Activated CD4-positive, alpha-beta T cell treated with anti-CD3 and anti-CD28 coated beads, Interleukin-10, Interleukin-2, amounts not matched to agents 100 ng/mL and 50 ng/mL, durations not matched to agents 16 hours and 8 hours (primary cell): ENCODE measurements around the gene LRRC75A.

Experiments used
- DNase-seq: peaks from one replicate; pipeline ENCODE4 v3.0.0-alpha.2; 2020

The LRRC75A gene

DNA sequence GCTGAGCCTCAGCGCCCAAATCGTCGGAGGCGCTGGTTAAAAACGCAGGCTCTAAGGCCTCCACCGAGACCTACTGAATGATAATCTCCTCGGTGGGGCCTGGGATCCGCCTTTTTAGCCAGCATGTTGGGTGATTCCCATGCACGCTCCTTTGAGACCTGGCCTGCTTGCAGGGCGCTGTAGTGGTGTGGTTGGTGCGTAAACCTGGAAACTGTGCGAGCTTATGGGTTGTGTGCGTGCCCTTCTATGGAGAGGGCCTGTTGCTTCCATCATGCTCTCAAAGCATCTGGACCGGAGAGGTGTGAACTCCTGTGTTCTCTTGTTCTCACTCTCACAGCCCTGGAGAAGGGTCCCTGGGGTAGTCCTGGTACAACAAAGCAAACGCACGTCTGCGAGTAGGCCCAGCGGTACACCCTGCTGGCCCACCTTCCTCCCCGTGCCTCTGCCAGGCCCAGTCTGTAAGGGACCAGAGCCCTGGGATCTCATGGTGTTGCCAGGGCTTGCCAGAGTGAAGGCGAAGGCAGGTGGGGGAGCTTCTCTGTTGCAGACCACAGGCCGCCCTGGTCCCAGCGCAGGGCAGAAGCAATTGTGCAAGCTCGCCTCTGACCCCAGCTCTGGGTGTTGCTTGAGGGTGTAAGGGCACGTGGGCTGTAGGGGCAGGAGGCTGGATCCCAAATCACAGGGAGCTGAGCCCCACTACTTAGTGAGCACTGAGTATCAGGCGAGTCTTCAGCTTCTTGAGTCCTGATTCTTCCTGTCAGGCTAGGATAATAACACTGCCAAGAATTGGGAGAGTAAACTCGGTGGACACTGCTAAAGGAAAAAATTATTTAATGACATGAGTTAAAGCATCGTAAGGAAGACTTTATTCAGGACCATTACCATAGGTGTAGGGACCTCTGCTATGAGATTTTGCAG, 879 bp upstream of the LRRC75A start:
- DNase-seq = no peak

DNA sequence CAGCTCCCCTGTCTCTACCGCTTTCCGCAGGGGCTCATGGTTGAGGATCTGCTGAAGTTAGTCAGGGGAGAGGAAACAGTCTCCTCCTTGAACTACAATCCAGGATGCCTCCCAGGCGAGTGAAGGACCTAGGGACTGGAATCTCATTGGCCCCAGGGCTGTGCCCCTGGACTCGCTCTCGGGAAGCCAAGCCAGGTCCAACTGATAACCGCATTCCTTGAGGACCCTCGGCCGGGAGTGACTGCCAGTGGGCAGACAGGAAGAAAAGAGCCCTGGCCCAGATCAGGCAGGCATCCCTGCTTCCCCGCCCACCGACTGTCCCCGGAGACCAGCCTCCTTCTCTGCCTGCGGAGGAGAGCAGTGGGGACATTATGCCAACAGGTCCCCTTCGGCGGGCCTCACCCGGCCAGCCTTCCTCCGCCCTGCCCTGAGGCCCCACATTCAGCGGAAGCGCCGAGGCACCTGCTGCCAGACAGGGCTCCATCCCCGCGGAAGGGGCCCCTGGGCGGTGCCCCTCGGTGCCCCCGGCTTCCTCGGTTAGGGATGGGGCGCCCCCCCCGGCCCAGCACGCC, 776 bp downstream of the LRRC75A start:
- DNase-seq = no peak

DNA sequence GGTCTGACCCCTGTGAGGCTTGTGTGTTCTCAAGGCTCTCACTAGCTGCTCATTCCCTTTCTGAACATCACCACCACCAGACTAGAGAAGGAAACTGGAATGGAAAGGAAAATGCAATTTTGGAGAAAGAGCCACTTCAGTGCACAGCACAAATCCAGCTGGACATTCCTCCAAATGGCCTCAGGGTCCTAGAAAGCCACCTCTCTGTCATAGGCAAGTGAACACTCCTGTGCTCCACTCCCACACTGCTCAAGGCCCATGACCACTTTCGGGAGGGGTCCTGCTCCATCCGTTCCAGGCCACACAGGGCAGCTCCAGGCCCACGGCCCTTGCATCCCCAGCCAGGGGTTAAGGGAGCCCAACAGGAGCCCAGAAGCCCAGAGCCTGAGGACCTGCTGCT, 2.6 kb downstream of the LRRC75A start:
- DNase-seq = no peak

DNA sequence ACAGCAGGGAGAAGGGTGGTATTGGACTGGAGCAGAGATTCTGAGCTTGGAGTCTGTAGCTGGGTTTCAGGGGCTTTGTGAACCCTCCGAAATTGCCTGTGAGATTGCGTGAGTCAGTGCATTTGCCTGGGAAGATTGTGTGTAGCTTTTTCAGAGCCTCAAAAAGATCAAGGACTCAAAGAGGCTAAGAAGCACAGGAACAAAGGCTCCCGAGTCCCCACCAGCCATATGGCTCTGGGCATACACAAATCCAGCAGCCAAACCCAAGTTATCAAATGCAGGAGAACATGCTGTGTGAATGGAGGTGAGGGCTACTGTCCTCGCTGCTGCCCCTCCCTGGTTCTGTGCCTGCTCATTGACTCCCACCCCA, 3.0 kb downstream of the LRRC75A start:
- no peak for DNase-seq

DNA sequence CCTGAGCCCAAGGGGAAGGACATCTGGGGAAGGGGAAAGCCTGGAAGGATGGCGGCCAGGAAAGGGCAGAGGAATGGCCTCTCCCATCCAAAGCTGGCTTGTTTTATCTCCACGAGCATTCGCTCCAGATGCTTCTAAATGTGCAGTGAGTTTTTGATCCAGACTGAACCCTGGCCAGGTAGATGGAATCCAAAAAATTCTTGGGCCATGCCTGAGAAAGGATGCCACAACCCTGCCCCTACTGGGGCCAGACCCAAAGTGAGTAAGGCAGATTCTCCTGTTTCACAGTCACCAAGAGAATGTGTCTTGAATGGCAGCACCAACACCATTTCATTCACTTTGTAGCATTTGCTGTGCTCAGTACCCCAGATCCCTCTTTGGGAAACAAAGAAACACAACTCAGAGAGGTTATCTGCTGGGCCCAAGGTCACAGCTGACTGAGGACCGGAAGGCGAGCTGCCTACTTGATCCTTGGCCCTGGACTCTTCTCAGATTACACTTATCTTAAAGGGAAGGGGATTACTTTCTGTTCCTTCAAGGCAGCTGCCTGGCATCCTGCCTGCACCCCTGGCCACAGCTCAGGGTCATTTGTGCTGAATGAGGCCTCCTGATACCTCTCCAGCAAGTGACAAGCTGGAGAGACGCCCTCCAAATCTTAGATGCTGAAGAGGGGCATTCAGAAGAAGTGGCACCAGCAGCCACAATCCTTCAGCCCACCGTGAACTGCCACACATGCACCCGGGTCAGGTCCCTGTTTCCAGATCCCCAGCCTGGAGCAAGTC, 3.6 kb downstream of the LRRC75A start:
- DNase-seq = no peak

GRCh38 chr17:16486373-16487250, 5.4 kb downstream of the LRRC75A start:
- no peak for DNase-seq

- no peak for DNase-seq
Observed at GRCh38 chr17:16484445-16485175, 7.4 kb downstream of the LRRC75A start.

DNA sequence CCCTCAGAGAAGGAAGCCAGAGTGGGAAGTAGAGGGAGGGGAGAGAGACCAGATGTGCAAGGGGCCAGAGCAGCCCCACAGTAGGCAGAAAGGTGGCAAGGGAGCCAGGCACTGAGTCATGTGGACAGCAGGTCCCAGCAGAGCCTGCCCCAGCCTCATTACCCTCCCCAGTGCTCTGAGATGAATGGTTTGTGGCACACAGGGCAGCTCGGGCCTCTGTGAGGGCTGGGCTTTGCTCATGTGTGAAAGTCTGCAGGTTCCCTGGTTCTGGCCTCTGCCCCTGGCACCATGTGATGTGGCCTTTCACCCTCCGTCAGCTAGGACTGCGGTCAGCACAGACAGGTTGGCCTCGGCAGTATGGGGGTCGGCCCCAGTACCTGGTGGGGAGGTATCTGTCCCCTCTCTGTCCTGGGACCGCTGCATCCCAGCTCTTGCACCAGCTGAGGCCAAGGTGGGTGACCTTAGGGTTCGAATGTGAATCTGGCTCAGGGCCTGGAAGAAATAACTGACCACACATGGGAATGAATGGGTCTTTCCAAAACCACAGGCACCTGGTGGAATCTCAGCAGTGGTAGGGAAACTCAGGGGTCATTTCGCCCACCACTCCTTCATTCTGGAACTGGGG, 8.9 kb downstream of the LRRC75A start:
- no peak for DNase-seq

- DNase-seq = no peak
Observed at GRCh38 chr17:16482253-16482652, 9.7 kb downstream of the LRRC75A start.

DNA sequence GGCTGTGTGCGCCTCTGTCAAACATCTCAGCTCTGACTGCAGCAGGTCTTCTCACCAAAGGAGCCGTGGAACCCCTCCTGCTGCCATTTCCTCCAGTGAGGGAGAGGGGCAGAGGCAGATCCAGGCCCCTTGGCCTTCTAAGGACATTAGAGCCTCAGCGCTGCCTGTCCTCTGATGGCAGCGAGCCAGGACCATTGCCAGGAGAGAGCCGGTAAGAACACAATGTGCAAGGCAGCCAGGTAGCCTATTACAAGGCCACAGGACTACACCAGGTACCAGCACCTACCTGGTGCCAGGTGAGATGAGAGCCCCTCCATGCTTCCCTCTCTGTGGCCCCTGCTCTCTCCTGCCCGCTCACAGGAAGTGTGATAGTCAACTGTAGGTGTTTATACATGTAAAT, 11.0 kb downstream of the LRRC75A start:
- no peak for DNase-seq

GRCh38 chr17:16479264-16479663, 12.7 kb downstream of the LRRC75A start:
- no peak for DNase-seq

DNA sequence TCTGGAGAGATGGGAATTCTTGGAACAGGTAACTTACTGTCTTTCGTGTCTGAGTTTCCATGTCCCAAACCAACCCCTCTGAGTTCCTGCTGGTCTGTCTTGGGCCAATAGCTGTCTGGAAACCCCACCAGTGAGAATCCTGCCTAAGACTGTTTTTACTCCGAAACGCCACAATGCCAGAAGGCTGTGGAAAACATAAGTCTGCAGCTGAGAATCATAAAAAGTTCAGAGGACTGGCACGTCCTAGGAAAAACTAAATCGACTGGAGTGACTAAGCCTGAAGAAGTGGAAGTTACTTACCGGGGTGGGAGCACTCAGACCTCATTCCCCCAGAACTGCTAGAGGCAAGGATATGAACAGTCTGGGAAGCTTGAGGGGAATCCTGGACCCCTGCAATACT, 13.3 kb downstream of the LRRC75A start:
- no peak for DNase-seq

DNA sequence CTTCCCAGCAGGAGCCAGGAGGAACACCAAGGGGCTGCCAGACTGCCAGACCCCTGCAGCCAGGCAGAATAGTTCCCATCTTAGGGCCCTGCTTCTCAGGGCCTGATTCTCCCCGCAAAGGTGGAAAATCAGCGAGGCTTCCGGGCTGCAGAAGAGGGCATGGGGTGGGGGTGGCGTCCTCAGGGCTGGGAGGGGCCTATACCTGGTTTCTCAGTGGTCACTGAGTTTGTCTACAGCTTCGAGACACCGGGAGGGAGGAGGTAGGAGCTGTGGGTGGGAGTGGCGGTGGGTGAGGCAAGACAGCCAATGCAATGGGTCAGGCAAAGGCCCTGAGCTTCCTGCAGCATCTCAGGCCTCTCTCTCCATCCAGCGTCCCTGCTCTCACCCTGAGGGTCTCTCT, 14.3 kb downstream of the LRRC75A start:
- no peak for DNase-seq

DNA sequence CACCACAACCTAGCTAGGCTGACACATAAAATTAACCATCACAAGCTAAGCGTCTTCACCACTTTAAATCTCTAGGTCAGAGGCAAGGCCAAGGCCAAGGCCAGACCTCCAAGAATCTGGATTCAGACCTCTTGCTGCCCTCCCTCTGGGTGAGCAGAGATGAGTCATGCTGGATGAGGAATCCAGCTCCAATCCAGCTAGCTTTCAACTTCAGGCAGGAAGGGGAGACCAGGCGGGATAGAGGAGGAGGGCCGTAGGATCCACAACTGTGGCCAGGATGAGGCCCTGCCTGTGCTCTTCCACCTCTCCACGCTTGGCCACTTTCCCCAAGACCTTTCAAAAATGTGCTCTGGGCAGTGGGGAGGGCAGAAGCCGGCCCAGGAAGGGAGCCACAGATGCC, 14.7 kb downstream of the LRRC75A start:
- no peak for DNase-seq

- no peak for DNase-seq
Observed at GRCh38 chr17:16475179-16475704, 16.8 kb downstream of the LRRC75A start.

GRCh38 chr17:16474012-16474725, 17.8 kb downstream of the LRRC75A start:
- no peak for DNase-seq

DNA sequence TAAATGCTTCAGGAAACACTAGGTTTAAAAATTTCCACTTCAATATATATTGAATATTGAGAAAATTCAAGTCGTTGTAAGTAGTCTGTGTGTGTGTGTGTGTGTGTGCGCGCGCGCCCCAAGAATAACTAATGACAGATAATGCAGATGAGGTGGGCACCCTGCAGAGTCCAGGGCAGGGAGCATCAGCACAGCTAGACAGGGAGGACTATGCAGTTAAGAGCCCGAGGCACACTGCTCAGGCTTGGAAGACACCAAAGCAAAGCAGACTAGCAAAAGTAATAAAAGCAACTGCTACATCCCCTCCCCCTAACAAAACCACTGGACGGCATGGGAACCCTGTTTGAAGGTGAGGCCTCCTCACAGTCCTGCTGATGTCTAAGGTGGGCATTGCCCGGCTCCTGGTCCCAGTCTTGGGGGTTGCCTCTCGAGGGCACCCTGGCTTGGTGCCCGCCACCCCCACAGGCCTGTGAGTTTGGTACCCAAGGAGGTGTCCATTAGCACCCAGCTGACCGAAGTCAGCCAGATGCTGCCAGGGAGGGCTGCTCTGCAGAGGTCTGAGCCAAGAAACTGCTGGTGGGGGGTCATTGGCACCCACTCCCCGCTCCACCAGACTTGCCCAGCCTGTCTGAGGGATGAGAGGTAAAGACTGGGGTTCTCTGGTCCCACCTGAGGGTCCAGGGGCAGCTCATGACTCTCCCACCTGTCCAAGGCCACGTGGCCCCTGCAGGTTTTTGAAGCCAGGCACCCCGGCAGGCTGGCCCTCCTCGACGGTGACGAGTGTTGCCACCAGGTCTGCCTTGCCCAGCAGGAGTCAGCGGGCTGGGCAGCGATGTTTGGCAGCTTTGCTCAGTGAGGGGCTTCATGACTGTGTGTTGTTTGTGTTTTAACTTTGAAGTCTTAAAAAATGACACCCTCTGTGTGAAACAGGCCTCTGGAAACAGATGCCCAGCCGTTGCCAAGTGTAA, 18.7 kb downstream of the LRRC75A start:
- no peak for DNase-seq

DNA sequence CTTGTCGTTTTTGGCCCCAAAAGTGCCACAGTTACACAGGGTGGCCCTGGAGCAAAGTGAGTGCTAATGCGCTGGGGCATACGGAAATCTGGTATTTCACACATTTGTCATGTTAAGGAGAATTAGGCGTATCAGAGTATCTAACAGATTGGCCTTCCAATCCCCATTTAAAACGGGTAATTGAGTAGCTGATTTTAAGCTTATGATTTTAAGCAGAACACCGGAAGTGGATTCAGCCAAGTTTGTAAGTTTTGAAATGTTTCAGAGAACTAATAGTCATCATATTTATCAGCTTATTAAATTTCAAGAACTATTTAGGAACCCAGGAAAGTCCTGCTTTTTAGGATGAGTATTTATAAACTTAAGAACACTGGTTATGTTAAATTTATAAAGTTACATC, 19.5 kb downstream of the LRRC75A start:
- DNase-seq = no peak

GRCh38 chr17:16471295-16471694, 20.7 kb downstream of the LRRC75A start:
- DNase-seq = no peak
